Measurements from ENCODE around the gene LRRC2.
"Not testable (repeated sequence)": the region's sequence is repeated elsewhere in the genome, so short reads cannot be mapped to it uniquely, and the experiment has no call there.

LRRC2 gene

DNA sequence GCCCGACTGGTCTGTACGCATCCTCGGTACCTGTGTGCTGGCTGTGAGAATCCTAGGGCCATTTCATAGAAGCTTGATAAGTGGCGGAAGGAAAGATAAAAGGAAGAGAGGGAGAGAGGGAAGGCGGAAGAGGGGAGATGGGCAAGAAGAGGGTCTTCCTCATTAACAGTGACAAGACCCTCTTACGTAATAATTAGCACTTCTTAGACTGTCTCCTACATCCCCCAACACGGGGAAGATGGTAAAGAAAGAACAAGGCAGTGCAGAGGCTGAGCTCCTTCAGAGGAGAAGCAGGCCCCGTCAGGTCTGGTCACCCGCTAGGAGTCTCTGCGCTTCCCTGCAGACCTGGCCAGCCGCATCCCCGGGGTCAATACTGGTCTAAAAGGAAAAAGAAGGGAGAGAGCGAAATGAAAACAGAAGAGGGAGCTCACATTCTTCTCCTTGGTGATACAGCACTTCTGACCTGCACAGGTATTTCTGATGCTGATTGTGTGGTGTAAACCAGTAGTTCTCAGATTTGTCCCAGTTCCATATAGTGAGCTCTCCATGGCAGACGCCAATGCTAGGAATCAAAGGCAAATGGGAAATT is 27.3 kb upstream of the LRRC2 start:
- H3K9me3 Mint-ChIP-seq: no peaks in the 10 kb centered on the region
- peaks cover 11% of the 10 kb centered on the region for H3K27me3 Mint-ChIP-seq (ENCODE audit: low read depth)
- no peak overlapping the region for H3K4me3 Mint-ChIP-seq
- H3K36me3 Mint-ChIP-seq (ENCODE audit: low read depth): no peaks in the 10 kb centered on the region
- H3K4me1 Mint-ChIP-seq (ENCODE audit: low read depth): peaks cover 2% of the 10 kb centered on the region
- H3K27ac Mint-ChIP-seq: no peak overlapping the region

DNA sequence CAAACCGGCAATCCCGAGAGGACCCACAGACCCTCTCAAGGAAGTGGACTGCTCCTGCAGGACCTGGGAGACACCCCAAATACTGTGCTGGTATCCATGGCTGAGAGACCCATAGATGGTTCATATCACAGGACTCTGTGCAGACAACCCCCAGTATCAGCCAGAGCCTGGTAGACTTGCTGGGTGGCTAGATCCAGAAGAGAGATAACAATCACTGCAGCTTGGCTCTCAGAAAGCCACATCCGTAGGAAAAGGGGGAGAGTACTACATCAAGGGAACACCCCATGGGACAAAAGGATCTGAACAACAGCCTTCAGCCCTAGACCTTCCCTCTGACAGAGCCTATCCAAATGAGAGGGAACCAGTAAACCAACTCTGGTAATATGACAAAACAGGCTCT is 21.2 kb upstream of the LRRC2 start:
- not testable (repeated sequence) for H3K4me1 Mint-ChIP-seq (ENCODE audit: low read depth); H3K36me3 Mint-ChIP-seq (ENCODE audit: low read depth); H3K4me3 Mint-ChIP-seq; H3K27ac Mint-ChIP-seq; H3K9me3 Mint-ChIP-seq
- H3K27me3 Mint-ChIP-seq (ENCODE audit: low read depth): peaks cover 20% of the 10 kb centered on the region

DNA sequence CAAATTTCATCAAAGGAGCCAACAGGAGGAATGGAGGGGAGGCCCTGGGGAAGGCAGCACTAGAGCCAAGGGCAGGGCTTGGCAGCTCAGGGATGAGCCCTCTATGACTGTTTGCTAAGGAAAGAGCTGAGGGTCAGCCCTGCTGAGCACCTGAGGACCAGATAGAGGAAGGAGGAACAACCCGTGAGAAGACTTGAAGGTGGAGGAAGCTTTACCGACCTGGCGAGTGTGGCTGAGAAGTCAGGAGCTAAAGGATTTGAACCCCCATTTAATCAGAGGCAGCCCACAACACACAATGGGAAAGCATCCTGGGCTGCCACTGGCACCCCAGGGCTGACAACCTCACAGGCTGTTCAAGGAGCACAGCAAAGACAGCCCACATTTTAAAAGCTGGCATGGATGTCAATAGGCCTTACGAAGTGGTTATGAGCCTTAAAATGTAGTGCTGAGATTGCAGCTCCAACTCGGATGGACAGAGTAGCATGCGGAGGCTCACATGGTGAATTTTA is 20.7 kb upstream of the LRRC2 start:
- H3K36me3 Mint-ChIP-seq (ENCODE audit: low read depth): no peaks in the 10 kb centered on the region
- H3K4me1 Mint-ChIP-seq (ENCODE audit: low read depth): peaks cover 2% of the 10 kb centered on the region
- no peaks in the 10 kb centered on the region for H3K9me3 Mint-ChIP-seq
- H3K4me3 Mint-ChIP-seq: no peak overlapping the region
- peaks cover 23% of the 10 kb centered on the region for H3K27me3 Mint-ChIP-seq (ENCODE audit: low read depth)
- H3K27ac Mint-ChIP-seq: no peak overlapping the region

DNA sequence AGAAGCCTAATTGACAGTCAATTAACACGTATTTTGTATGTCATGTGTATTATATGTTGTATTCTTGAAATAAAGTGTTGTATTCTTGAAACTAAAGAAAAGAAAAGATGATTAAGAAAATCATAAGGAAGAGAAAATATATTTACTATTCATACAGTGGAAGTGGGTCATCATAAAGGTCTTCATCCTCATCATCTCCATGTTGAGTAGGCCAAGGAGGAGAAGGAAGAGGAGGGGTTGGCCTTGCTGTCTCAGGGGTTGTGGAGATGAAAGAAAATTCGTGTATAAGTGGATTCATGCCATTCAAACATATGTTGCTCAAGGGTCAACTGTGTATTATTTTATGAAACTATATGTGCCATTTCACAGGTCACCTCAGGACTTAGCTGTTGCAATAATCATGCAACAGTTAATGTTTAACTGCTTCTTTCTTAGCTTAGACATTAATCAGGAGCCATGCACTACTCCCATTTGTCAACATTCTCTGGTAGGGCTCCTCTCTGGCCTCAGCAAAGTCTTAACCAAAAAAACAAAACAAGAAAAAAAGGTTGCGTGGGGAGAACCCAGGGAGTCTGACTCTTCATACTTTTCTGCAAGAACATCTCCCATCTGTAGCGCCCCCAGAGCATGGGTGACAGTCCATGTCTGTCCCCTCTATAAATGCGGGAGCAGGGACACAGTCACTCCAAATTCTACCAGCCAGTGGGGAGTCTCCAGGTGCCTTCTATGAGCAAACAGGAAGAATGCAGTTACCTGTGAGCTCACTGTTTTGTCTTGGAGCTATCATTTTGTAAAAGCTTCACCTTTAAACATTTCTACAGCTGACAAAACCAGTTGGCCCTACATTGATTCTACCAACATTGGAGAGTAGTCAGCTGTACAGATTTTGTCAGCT is 19.9 kb upstream of the LRRC2 start:
- no peak overlapping the region for H3K4me3 Mint-ChIP-seq
- peaks cover 2% of the 10 kb centered on the region for H3K4me1 Mint-ChIP-seq (ENCODE audit: low read depth)
- no peak overlapping the region for H3K27ac Mint-ChIP-seq
- no peaks in the 10 kb centered on the region for H3K36me3 Mint-ChIP-seq (ENCODE audit: low read depth)
- H3K9me3 Mint-ChIP-seq: no peaks in the 10 kb centered on the region
- peaks cover 28% of the 10 kb centered on the region for H3K27me3 Mint-ChIP-seq (ENCODE audit: low read depth)

DNA sequence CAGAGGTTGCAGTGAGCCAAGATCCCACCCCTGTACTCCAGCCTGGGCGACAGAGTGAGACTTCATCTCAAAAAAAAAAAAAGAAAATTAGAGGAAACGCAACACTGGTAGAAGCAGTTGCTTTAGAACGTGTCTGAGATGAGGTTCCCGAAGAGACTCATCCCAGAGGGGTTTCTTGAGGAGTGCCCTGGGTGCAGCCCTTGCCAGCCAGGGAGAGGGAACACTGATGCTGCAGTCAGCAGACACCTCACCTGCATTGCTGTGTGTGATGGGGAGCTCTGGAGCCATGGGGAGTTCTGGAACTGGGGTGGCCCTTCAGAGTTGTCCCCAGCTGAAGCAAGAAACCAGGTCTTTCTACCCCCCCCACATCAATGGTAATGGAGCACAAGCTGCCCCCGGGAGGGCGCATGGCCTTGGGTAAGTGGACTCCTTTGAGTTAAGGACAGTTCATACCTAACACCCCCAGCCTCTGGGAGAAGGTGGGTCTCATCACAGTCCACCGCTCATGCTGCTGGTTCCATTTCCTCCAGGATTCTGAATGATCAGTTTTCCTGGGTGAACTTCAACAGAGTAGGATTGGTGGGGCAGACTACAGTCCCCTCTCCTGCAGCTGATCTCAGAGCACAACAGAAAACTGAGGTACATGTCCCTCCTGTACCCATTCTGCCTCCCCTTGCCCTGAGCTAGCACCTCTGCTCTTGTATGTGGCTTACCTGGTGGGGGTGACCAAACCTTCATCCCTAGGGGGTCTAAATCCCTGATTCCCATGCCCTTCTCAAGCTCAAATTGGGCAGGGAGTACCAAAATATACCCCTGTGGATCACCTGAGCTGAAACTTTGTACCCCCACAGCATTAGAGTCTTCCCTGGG is 18.7 kb upstream of the LRRC2 start:
- Mint-ChIP-seq H3K9me3 (no peaks in the 10 kb centered on the region), H3K36me3 (ENCODE audit: low read depth) (no peaks in the 10 kb centered on the region), H3K4me3 (no peak overlapping the region), H3K4me1 (ENCODE audit: low read depth) (peaks cover 1% of the 10 kb centered on the region), H3K27ac (no peak overlapping the region), H3K27me3 (ENCODE audit: low read depth) (peaks cover 28% of the 10 kb centered on the region)

DNA sequence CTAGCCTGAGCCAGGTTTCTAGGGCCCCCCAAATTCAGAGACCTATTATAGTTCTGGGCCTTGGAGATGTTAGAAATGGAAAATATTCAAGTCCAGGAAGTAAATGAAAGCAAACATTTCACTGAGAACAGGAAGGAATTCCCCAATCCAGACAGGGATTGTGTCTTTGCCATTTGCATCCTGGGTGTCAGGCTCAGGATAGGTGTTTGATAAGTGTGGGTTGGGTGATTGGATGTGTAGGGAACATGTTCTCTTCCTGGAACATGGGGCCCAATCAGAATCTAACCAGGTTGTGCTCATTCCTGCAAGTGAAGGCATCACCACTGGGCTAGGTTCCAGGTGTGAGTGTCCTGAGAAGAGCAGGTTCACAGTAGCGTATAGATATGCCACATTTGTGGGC is 14.6 kb upstream of the LRRC2 start:
- H3K4me1 Mint-ChIP-seq (ENCODE audit: low read depth): peaks cover 2% of the 10 kb centered on the region
- no peak overlapping the region for H3K27ac Mint-ChIP-seq

DNA sequence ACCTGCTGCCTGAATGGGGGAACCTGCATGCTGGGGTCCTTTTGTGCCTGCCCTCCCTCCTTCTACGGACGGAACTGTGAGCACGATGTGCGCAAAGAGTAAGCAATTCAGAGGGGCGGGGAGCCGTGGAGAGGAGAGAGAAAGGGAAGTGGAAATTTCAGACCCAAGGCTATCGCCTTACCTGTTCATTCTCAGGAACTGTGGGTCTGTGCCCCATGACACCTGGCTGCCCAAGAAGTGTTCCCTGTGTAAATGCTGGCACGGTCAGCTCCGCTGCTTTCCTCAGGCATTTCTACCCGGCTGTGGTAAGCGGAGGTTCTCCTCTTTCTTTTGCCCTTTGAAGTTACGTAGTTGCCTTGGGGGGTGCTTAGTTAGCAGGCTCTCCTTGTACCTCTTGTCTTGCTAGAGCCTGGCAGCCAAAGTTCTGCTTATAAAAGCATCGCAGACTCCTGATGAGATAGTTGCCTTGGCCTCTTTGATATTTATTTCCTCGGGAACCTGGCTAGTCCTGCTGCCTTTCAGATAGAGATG is 13.7 kb upstream of the LRRC2 start:
- H3K27ac Mint-ChIP-seq: no peak overlapping the region
- no peaks in the 10 kb centered on the region for H3K36me3 Mint-ChIP-seq (ENCODE audit: low read depth)

More for the DNA sequence above, 14.6 kb upstream of the LRRC2 start:
- no peak overlapping the region for H3K4me3 Mint-ChIP-seq
- no peaks in the 10 kb centered on the region for H3K9me3 Mint-ChIP-seq
- H3K27me3 Mint-ChIP-seq (ENCODE audit: low read depth): peaks cover 25% of the 10 kb centered on the region
- no peaks in the 10 kb centered on the region for H3K36me3 Mint-ChIP-seq (ENCODE audit: low read depth)

DNA sequence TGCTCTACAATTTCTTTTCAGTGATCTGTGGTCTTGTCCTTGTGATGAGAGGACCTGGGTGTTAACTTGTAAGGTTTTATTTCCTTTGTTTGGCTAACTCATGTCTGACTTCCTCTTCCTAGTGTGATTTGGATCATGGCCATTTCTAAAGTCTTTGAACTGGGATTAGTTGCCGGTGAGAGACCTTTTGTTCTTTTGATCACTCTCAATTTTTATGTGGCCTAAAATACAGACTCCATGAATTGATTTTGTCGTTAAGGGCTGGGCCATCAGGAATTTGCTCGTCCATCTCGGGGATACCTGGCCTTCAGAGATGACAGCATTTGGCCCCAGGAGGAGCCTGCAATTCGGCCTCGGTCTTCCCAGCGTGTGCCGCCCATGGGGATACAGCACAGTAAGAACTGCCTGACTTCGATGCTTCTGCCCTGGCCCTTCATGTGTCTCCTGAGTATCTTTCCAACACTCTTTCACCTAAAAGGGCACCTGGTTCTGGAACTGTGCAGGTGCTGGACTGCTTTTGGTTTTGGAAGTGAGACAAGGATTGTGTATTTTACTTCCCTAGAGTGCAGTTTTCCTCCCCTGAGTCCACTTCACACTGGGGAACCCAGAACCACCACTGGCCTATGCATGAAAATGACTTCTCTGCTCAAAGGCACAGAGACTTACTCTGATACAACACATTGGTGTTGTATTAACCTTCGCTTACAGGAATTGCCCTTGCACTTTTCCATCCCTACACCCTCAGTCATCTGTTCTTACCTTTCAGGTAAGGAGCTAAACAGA is 13.1 kb upstream of the LRRC2 start:
- no peaks in the 10 kb centered on the region for H3K36me3 Mint-ChIP-seq (ENCODE audit: low read depth)
- peaks cover 27% of the 10 kb centered on the region for H3K27me3 Mint-ChIP-seq (ENCODE audit: low read depth)
- H3K4me3 Mint-ChIP-seq: no peak overlapping the region
- H3K27ac Mint-ChIP-seq: no peak overlapping the region
- H3K9me3 Mint-ChIP-seq: no peaks in the 10 kb centered on the region
- H3K4me1 Mint-ChIP-seq (ENCODE audit: low read depth): peaks cover 2% of the 10 kb centered on the region

More for the DNA sequence above, 13.7 kb upstream of the LRRC2 start:
- H3K4me1 Mint-ChIP-seq (ENCODE audit: low read depth): peaks cover 2% of the 10 kb centered on the region
- H3K4me3 Mint-ChIP-seq: no peak overlapping the region
- H3K9me3 Mint-ChIP-seq: no peaks in the 10 kb centered on the region
- H3K27me3 Mint-ChIP-seq (ENCODE audit: low read depth): peaks cover 22% of the 10 kb centered on the region

DNA sequence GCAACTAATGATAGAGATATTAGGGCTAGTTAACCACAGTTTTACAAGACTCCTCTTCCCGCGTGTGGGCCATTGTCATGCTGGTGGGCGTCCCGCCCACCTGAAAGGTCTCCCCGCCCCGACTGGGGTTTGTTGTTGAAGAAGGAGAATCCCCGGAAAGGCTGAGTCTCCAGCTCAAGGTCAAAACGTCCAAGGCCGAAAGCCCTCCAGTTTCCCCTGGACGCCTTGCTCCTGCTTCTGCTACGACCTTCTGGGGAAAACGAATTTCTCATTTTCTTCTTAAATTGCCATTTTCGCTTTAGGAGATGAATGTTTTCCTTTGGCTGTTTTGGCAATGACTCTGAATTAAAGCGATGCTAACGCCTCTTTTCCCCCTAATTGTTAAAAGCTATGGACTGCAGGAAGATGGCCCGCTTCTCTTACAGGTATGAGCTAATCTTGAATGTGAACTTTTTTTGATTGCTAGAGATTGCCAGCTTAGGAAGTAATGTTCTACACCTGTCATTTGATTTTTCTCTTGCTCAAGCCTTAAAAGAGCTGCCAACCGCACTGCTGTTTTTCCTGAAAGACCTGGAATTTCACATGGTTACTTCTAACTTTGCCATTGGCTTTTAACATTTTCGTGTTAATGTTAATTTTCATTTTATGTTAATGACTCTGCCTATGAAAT is 11.6 kb upstream of the LRRC2 start:
- H3K4me1 Mint-ChIP-seq (ENCODE audit: low read depth); H3K4me3 Mint-ChIP-seq: not testable (repeated sequence)
- peaks cover 32% of the 10 kb centered on the region for H3K27me3 Mint-ChIP-seq (ENCODE audit: low read depth)

DNA sequence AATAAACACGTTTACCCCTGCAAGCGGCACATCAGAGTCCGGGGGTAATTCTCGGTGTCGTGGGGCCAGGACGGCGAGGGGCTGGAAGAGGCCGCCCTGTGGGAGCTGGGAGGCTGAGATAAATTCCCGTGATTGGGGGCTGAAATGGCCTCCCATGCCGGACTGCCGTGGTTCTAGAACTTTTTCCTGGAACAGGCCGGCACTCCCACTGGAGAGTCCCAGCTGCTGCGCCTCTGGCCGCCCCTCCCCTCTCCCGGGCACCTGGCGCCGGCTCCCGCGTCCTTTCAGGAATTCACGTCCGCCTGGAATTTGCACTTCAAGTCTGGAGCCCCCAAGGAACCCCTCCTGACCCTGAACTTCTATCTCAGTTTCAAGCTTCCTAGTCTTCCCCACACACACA is 10.8 kb upstream of the LRRC2 start:
- Mint-ChIP-seq H3K36me3 (ENCODE audit: low read depth) (no peaks in the 10 kb centered on the region), H3K9me3 (no peaks in the 10 kb centered on the region), H3K4me3 (no peak overlapping the region), H3K27ac (no peak overlapping the region), H3K27me3 (ENCODE audit: low read depth) (peaks cover 26% of the 10 kb centered on the region), H3K4me1 (ENCODE audit: low read depth) (peaks cover 2% of the 10 kb centered on the region)

More for the DNA sequence above, 11.6 kb upstream of the LRRC2 start:
- H3K9me3 Mint-ChIP-seq; H3K36me3 Mint-ChIP-seq (ENCODE audit: low read depth); H3K27ac Mint-ChIP-seq: not testable (repeated sequence)

DNA sequence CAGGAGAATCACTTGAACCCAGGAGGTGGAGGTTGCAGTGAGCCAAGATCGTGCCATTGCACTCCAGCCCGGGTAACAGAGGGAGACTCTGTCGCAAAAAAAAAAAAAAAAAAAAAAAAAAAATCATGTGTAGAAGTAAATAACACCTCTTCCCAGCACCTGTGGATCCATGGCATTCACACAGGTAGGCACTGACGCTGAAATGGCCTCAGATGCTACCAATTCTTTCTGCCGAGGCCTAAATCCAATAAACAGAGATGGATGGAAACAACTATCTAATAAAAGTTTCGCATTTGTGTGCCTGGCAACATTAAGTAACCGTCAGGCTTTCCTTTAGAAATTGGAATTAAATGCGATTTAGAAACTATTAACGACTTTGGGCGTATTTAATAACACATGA is 10.3 kb upstream of the LRRC2 start:
- Mint-ChIP-seq H3K9me3 (no peaks in the 10 kb centered on the region), H3K4me1 (ENCODE audit: low read depth) (peaks cover 2% of the 10 kb centered on the region), H3K36me3 (ENCODE audit: low read depth) (peaks cover 2% of the 10 kb centered on the region), H3K27ac (no peak overlapping the region), H3K4me3 (no peak overlapping the region), H3K27me3 (ENCODE audit: low read depth) (peaks cover 24% of the 10 kb centered on the region)

DNA sequence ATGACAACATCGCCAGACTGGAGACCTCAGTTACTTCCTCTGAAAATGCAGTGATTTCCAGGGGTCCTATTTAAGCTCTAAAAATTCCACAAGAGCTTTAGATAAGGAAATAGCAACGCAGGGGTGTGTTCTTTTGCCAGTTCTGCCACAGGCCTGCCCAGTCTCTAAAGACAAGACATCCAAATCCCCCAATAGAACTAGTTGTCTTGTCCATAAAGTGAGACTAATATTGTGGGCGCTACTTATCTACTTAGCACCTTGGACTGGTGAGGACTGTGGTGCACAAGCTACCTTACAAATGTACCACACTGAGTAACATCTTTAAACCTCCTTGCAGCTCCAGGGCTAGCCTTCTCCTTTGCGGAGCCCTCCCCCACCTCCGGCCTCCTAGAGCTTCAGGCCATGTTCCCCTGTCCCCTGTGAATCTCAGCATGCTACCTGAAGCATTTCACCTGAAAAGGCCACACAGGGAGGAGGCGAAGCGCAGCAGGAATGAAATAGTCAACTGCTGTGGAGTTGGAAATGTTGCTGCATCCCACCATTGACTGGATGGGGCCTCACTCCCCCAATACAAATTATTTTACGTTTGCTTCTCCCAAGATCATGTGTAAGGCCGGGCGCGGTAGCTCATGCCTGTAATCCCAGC is 9.6 kb upstream of the LRRC2 start:
- Mint-ChIP-seq H3K36me3 (ENCODE audit: low read depth) (peaks cover 2% of the 10 kb centered on the region), H3K9me3 (no peaks in the 10 kb centered on the region), H3K27me3 (ENCODE audit: low read depth) (peaks cover 17% of the 10 kb centered on the region), H3K4me1 (ENCODE audit: low read depth) (peaks cover 2% of the 10 kb centered on the region), H3K4me3 (no peak overlapping the region), H3K27ac (no peak overlapping the region)

All from T-helper 1 cell treated with Interleukin-12 subunit alpha and Interleukin-12 subunit beta and Interleukin-4 antibody, amounts not matched to agents 30 μg/mL and 1 μg/mL, for 36 hours (primary cell).